GM12801 (cell line): ENCODE results near the gene ADGRV1.

Source experiments
- TF ChIP-seq, protein P1 (sequence below): IDR thresholded peaks from one replicate; pipeline ENCODE4 v1.5.1; 2011; ENCODE audit warnings: control low read depth; ENCODE audit not compliant: insufficient read length; ENCODE audit errors: extremely low read depth

ADGRV1 gene

DNA sequence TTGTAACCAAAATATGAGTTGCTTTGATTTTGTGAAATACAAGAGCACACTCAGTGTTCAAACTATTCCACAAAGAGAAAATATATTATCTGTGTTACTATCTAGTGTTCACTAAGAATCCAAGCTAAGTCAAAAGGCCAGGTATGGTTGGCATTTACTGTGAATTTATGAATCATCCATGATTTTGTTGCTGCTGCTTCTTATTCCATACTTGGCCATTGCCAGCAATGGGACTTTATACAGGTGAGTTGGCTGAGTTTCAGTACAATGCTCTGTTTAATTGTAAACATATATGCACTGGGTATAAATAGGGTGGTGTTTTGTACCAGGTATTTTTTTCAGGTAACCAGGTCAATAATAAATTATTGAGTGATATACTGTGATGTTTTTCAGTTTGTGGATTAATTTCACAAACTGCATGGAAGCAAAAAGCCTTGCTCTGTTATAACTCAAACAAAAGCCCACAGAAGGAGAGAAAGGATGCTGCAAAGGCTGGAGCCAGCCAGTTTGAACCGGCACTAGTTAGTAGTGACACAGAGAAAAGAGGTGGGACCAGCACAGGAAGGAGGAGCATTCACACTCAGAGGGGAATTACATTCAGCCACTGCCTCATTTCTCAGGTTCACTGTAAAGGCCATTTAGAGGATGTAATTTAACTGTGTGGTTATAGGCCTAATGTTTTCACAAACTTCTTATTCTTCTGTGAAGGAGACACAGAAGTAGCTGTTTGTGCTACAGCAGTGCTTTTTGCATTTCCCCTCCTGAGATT lies 381.8 kb downstream of the ADGRV1 start:
- TF ChIP-seq, protein P1, sequence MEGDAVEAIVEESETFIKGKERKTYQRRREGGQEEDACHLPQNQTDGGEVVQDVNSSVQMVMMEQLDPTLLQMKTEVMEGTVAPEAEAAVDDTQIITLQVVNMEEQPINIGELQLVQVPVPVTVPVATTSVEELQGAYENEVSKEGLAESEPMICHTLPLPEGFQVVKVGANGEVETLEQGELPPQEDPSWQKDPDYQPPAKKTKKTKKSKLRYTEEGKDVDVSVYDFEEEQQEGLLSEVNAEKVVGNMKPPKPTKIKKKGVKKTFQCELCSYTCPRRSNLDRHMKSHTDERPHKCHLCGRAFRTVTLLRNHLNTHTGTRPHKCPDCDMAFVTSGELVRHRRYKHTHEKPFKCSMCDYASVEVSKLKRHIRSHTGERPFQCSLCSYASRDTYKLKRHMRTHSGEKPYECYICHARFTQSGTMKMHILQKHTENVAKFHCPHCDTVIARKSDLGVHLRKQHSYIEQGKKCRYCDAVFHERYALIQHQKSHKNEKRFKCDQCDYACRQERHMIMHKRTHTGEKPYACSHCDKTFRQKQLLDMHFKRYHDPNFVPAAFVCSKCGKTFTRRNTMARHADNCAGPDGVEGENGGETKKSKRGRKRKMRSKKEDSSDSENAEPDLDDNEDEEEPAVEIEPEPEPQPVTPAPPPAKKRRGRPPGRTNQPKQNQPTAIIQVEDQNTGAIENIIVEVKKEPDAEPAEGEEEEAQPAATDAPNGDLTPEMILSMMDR: no peak

DNA sequence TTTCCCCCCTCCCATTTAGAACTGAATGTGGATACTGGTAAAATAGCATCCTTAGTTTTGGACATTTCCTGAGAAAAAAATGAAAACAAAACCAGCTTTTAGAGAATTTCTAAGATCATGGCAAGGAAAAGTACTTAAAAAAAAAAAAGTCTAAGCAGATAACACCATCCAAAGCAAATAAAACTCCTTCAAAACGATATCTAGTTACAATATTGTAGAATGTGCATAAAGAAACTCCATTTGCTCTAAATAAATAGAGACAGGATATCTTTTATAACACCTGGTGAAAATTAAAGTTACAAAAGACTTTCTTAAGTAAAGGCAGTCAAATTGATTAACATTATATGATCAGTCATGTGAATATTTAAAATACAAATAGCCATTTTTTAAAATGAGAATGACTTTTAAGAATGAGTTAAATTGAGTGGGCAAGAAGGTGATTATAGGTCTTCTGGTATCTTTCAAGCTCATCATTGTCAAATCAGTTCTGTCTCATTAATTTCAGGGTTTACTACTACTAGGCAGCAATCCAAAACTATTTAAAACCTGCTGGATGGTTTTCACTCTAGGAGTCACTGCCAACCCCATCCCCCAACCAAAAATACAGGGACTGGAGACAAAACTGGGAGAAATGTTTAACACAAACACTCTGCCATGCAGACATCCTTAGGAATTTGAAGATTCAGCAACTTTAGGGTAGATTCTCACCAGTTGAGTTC lies 382.6 kb downstream of the ADGRV1 start:
- TF ChIP-seq, protein P1: no peak

DNA sequence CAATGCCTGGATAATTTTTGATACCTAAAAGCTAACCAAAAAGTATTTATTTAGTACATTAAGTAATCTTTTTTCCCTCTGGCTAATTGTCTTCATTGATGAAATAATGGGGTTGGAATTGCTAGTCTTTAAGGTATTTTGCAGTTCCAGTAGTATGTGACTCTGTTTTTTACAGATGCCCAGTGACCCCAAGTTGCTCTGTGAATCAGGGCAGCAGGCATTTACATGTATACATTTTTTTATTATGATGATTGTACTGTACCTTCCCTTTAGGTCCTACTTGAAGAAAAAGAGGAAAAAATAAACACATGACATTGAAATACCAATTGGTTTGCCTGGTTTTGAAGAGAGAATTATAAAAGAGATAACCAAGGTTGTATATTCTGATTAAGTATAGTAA lies 385.5 kb downstream of the ADGRV1 start:
- TF ChIP-seq, protein P1: no peak

DNA sequence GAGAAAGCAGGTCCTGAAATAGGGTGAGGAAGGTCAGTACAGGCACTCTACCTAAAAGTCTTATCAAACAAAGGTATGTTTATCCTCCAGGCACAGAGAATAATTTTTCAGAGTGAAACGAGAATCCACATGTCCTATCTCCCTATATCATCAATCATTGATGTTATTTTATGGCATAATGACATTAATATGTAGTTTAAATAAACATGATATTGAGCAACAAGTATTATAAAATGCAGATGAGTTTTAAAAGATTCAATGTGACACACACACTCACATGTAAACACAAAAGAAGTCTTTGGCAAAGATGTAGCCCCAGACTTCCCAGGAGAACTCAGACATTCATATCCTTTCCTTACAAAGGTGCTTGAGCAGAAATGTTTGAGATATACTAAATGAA lies 389.1 kb downstream of the ADGRV1 start:
- TF ChIP-seq, protein P1: no peak

DNA sequence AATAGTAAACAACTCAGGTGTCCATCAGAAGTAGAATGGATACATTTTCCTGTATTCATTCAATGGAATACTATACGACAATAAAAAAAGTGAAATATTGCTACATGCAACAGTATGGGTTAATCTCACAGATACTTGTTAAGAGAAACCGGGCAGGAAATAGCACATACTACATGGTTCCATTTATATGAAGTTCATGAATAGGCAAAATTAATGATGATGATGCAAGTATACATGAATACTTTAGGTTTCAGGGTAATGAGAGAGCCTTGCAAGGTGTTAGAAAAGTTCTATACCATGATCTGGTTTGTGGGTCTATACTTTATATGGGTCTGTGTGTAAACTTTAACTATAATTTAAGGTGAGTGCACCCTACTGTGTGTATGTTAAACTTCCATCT lies 390.4 kb downstream of the ADGRV1 start:
- TF ChIP-seq, protein P1: no peak

DNA sequence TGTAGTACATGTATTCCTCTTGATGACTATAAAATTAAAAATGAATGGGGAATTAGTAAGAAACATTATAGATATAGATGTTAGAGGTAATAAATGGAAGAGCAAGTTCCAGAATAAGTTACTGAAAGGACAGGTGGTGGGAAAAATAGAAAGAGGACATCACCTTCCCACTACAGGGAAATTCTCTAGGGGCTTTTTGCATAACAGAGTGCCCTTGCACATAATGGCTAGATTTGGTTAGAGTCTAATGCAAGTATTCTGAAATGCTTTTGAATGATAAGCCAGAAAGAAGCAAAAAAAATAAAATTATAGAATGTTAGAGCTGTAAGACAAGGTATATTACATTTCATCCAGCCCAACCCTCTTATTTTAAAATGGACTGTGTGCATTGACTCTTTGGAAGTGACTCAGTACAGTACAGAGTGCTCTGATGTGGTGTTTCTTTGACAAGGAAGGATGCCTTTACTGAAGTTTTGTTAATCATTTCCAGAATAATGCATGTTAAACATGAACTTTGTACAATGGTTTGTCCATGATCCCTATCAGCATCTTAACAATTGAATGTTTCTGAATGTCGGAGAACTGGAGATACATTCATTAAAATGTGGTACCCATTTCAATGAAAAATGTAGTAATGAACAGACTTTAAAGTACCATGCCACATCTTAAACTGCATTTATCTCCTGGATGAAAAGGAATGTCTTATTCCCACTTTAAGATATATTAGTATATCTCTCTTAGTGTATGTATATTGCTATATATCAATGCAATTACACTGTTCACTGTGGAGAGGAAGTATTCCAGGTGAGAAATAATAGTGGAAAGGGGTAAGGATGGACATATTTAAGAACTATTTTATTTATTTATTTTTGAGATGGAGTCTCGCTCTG lies 391.1 kb downstream of the ADGRV1 start:
- TF ChIP-seq, protein P1: no peak

DNA sequence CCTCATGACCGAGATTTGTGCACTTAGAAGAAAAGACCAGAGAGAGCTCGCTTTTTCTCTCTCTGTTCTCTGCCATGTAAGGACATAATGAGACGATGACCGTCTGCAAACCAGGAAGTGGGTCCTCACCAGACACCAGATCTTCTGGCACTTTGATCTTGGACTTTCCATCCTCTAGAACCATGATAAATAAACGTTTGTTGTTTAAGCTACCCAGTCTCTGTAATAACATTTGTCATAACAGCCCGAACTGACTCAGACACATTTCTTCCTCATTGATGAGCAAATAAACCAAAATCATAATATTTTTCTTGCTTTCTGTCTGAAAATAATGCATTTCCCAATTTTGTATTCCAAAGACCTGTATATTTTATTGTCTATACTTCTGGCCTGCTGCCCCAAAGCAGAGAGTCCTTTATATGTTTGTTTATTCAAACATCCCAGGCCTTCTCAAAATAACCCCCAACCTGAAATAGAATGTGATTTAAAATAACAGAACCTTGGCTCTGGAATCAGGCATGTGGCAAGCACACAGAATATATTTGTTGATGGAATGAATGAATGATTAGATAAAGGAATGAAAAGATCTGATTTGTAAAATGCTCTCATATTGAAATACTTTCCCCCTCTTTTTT lies 396.5 kb downstream of the ADGRV1 start:
- TF ChIP-seq, protein P1: no peak
